Adrenal gland (tissue), 12 donors: ENCODE measurements around the gene THBS3. TPM values are rescaled to one million over a fixed set of nuclear protein-coding genes. Genes with fewer than 3 reads are reported as not detected.

ENCODE experiments used
- DNase-seq, 7 donors: peaks; one replicate each; pipeline ENCODE4 v3.0.0-alpha.2; 2019 to 2020
- H3K27ac ChIP-seq, 5 donors: fragments of 200-600 bp; sonication (generic) in 4 of 5; 1 replicate in 3 of 5; 2 replicates in 2 of 5; pipeline versions ENCODE4 v1.5.1 to v1.8.0; 2016 to 2020; ENCODE audit warnings: mild to moderate bottlenecking in 1 of 5
- H3K27me3 ChIP-seq: fragments of 200-600 bp; 2 replicates; pipeline ENCODE4 v1.8.0; 2021
- H3K36me3 ChIP-seq, 2 donors: fragments of 200-600 bp; replicated peaks in 1 of 2; 1 replicate in 1 of 2; 2 replicates in 1 of 2; pipeline versions ENCODE4 v1.5.1 to v1.8.0; 2018 to 2022
- H3K4me1 ChIP-seq, 2 donors: fragments of 200-600 bp; replicated peaks in 1 of 2; 1 replicate in 1 of 2; 2 replicates in 1 of 2; pipeline versions ENCODE4 v1.5.1 to v1.8.0; 2018 to 2021
- H3K4me3 ChIP-seq, 4 donors: fragments of 200-600 bp; sonication (generic) in 3 of 4; one replicate each; pipeline ENCODE4 v1.5.1; 2016 to 2018
- H3K9me3 ChIP-seq, 3 donors: fragments of 200-600 bp; sonication (generic) in 1 of 3; replicated peaks in 1 of 3; 1 replicate in 2 of 3; 2 replicates in 1 of 3; pipeline versions ENCODE4 v1.5.1 to v1.8.0; 2016 to 2021
- CTCF ChIP-seq, 6 experiments: fragments of 450-650 bp in 4 of 6; fragments of 200-600 bp in 2 of 6; sonication (generic) in 1 of 6; IDR thresholded peaks; 1 replicate in 5 of 6; 2 replicates in 1 of 6; pipeline versions ENCODE4 v1.5.1 to v1.8.0; 2016 to 2021; ENCODE audit warnings: antibody characterized with exemption in 6 of 6, mild to moderate bottlenecking in 2 of 6, moderate library complexity in 1 of 6
- POLR2A ChIP-seq, 2 donors: fragments of 450-650 bp; IDR thresholded peaks; one replicate each; pipeline ENCODE4 v1.6.1; 2017; ENCODE audit warnings: antibody characterized with exemption in 2 of 2, mild to moderate bottlenecking in 2 of 2, moderate library complexity in 1 of 2
- WGBS, 4 donors: extraction: QIAGEN DNeasy Blood & Tissue Kit in 2 of 4; methylation state at CpG; one replicate each; pipeline versions ENCODE4 v1.1.5 to v1.1.7; 2013 to 2017; 5-methylcytosine and 5-hydroxymethylcytosine counted together
- intact Hi-C, 2 donors: fragments of 100-400 bp; cut with DNase I; formaldehyde crosslinking; loops; one replicate each; pipeline versions ENCODE4 v1.14.1 to v1.15.0; 2022 to 2023
- polyA plus RNA-seq, 3 donors: library from polyadenylated mRNA; stranded (reverse); fragments of 200-250 nt in 2 of 3; fragments of 350-450 nt in 1 of 3; fragmentation: Illumina TruSeq in 1 of 3; extraction: RNeasy Lipid Tissue Mini Kit (QIAGEN cat#74804) in 1 of 3; gene quantifications; one replicate each; pipeline ENCODE4 v1.2.3, GENCODE V29; 2013 to 2014
- total RNA-seq, 9 donors: library from RNA; depleted of rRNA in 4 of 9; stranded (reverse); fragments of >200 nt in 4 of 9; fragments of 120-200 nt in 1 of 9; fragmentation: NEBNext Ultra II Directional in 1 of 9; extraction: Animal tissue kit (Norgen Biotek cat#: 25700) in 1 of 9; gene quantifications; one replicate each; pipeline versions ENCODE4 v1.1.0 to v1.2.4, GENCODE V29; 2013 to 2023
- donor health status: healthy with polysubstance abuse.
- donor health status: Bipolar disorder and iron deficiency.
- donor health status: DM: yes; HTN: yes; CAD: no.
- donor health status: DM: no; HTN: no; CAD: no.
- donor health status: DM: no; HTN: no; CAD: no.
- donor health status: DM: yes; HTN: yes; CAD: no.

THBS3 gene
- total and polyA plus RNA-seq, 12 donors: 7.1 to 147 (median 16.7) TPM

GRCh38 chr1:155177918-155178281 lies 29.8 kb downstream of the THBS3 start:
- Histone ChIP-seq H3K27me3 (no peaks in the 10 kb centered on the region), H3K27ac (no peak overlapping the region), H3K36me3 (no peaks in the 10 kb centered on the region), H3K4me1 (peaks cover 0 to 6% of the 10 kb centered on the region in 2 donors), H3K4me3 (no peak overlapping the region), H3K9me3 (no peaks in the 10 kb centered on the region)
- DNase-seq: peak in 3 of 7 donors; percentile 17 to 49 (median 19)
- 88 to 95% (median 94%) methylated on average over 8 to 9 of the region's 9 CpGs for WGBS, 4 donors
- no peak for TF ChIP-seq POLR2A (IDR thresholded peaks at IDR 0.05)
- TF ChIP-seq CTCF (IDR thresholded peaks at IDR 0.05): no peak
- intact Hi-C loops: no loop called here

- Histone ChIP-seq H3K9me3 (no peaks in the 10 kb centered on the region), H3K36me3 (no peaks in the 10 kb centered on the region), H3K4me3 (no peak overlapping the region), H3K4me1 (peaks cover 3 to 9% of the 10 kb centered on the region in 2 donors), H3K27ac (no peak overlapping the region), H3K27me3 (no peaks in the 10 kb centered on the region)
- 61 to 71% (median 64%) methylated on average over 6 to 11 of the region's 11 CpGs for WGBS, 4 donors
- TF ChIP-seq CTCF (IDR thresholded peaks at IDR 0.05) (no peak), POLR2A (IDR thresholded peaks at IDR 0.05) (no peak)
- intact Hi-C loops: no loop called here
- peak in 4 of 7 donors; percentile 6 to 49 (median 15) for DNase-seq
Observed at GRCh38 chr1:155177192-155177917, 30.3 kb downstream of the THBS3 start.

- Histone ChIP-seq H3K36me3 (no peaks in the 10 kb centered on the region), H3K4me1 (peaks cover 7 to 16% of the 10 kb centered on the region in 2 donors), H3K9me3 (no peaks in the 10 kb centered on the region), H3K27ac (peak overlapping the region in 1 of 5 donors; percentile 18), H3K27me3 (no peaks in the 10 kb centered on the region), H3K4me3 (no peak overlapping the region)
- intact Hi-C loops: no loop called here
- 61 to 71% (median 61%) methylated on average over 7 to 8 of the region's 8 CpGs for WGBS, 4 donors
- TF ChIP-seq CTCF (IDR thresholded peaks at IDR 0.05) (peak; percentile 83 to 98 (median 88)), POLR2A (IDR thresholded peaks at IDR 0.05) (no peak)
- DNase-seq: peak; percentile 77 to 94 (median 86)
Observed at GRCh38 chr1:155176544-155177071, 31.1 kb downstream of the THBS3 start.

- H3K27ac ChIP-seq: no peak overlapping the region
- no peak overlapping the region for H3K4me3 ChIP-seq
- H3K9me3 ChIP-seq: no peaks in the 10 kb centered on the region
- no peaks in the 10 kb centered on the region for H3K27me3 ChIP-seq
- H3K4me1 ChIP-seq: peaks cover 7 to 18% of the 10 kb centered on the region in 2 donors
- 63 to 84% (median 73%) methylated on average over 1 to 9 of the region's 9 CpGs for WGBS, 4 donors
- no peaks in the 10 kb centered on the region for H3K36me3 ChIP-seq
- intact Hi-C loops: no loop called here
- TF ChIP-seq CTCF (IDR thresholded peaks at IDR 0.05) (no peak), POLR2A (IDR thresholded peaks at IDR 0.05) (no peak)
- DNase-seq: peak in 4 of 7 donors; percentile 17 to 63 (median 26)
Observed at GRCh38 chr1:155175927-155176371, 31.7 kb downstream of the THBS3 start.
